Right kidney (tissue), 1 donor: ENCODE measurements around the gene MTHFSD.

Experiments used
- DNase-seq: peaks from one replicate; pipeline ENCODE4 v3.0.0-alpha.2; 2016

The MTHFSD gene

DNA sequence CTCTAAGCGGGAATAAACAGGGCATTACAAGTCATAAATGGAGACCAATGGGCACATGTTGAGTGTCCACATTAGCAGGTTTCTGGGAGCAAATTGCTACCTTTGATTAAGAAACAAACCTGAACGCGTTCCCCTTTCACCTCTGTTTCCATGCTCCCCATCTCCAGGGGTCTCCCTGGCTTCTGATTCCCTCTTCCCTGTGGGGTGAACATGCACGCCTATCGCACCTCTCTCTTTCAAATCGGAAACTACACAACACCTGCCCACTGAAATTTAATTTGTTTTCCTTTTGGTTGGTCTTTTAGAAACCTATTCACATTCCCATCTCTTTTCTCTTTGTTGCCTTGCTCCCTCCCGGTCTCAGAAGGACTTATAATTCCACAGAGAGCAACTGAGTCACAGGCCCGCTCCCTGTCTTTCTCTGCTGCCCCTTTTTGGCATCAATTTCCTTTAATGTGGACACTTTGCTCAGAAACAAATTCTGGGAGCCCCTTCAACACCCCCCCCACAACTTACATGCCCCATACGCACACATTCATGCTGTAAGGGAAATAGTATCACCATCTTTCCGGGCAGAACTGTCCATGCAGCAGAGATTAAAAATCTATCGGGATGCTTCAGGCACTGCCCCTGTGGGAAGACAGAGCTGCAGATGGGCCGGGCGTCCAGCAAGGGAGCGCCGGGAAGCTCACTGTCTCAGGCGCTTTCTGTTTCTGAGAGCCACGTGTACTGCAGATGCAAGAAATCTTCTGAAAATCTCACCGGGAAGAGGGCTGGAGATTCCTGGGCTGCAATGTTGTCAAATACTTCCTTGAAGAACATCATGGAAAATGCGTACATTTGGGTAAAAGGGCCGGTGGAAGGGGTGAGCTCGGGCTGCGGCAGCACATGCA lies 51.9 kb downstream of the MTHFSD start:
- peak; percentile 34 for DNase-seq

DNA sequence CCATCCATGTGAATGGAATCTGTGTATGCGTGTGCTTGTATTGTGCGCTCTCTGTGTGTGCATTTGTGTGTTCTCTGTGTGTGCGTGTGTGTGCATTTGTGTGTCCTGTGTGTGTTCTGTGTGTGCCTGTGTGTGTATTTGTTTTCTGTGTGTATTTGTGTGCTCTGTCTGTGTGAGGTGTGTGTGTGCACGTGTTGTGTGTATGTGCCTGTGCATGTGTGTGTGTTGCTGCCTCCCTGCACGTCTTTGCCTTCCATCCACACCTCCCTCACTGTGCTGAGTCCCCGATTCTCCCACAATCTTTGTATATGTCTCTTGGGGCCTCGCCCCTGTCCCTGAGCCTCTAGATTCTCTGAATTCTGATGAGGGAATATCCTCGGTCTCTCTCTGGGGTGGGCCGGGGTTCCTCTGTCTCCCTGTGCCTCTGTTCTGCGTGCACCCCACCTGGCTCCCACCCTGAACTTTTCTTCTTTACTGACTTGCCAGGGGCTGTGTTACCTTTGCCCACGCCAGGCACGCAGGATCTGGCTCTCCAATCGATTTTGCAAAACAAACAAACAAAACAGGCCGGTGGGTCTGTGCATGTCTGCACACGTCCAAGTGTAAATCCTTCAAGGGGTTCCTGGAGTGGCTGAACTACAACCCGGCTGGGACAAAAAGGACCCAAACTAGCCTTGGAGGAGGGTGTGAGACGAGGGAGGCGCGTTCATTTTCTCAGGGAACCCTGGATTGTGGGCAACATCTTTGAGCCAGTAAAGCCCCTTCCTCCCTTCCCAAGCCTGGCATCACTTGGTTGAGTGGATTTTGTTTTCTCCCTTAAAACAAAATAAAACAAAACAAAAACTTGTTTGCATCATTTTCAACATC lies 52.8 kb downstream of the MTHFSD start:
- DNase-seq = peak; percentile 32

DNA sequence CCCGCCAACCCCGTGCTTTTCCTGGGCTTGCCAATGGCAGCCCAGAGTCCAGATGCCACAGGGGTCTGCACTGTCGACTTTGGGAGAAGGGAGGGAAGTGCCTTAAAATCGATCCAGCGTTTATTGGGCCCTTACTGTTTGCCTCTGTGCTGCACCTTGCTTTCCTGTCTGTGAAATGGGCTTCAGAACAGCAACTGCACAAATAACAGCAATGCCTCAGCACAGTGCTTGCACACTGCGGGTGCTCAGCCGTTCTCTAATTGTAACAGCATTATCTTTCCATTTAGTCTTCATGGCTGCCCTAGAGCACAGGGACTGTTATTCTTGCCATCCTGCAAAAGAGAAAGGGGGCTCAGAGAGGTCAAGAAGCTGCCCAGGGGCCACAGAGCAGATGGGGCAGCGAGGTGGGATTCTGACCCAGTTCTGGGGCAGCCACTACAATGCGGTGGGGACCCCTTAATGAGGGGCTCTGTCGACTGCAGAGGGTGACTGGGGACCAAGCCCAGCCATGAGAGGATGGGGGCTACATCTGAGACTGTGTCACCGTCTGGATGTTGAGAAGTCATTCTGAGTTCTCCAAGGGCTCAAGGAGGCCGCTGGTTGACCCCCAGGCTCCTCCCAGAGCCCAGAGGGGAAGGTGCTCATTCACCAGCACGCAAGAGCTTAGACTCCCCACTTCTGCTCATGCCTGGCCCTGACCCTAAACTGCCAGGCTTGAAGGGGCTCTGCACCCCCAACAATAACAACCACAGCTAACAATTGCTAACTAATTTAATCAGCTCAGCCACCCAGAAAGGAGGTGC lies 54.1 kb downstream of the MTHFSD start:
- DNase-seq = no peak

DNA sequence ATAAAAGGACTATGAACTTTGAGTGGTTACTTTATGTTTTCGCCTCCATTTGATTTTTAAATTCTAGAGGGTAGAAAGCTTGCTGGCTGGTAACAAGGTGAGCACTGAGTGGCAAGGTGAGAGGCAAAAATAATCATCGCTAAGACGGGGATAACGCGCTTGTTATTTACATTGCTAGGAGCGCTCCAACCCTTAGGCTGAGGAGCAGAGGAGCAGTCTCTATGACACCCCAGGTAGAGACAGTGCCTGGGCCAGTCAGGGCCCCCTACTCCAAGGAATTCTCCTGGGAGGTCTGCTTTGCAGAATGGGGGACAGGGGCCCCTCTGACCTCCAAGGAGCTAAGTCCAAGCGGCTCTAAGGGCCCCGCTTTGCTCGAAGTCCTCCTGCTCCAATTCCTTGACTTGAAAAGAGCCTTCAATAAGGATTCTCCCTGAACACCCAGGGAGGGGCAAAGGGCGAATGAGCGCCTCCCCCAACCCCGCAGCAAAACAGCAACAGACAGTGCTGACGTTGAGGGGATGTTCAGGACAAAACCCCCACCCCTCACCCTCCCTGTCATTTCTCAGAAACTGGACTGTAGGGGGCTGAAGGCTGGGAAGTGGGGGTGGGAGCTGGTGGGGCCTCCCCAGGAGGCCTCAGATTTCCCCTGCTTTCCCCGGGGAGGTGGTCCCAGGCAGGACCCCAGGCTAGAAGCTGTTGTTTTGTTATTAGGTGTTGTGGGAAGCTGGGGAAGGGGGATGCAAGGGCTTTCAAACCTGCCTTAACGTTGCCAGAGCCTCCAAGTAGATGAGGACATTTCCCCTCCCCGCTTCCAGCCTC lies 54.9 kb downstream of the MTHFSD start:
- DNase-seq = peak; percentile 23

DNA sequence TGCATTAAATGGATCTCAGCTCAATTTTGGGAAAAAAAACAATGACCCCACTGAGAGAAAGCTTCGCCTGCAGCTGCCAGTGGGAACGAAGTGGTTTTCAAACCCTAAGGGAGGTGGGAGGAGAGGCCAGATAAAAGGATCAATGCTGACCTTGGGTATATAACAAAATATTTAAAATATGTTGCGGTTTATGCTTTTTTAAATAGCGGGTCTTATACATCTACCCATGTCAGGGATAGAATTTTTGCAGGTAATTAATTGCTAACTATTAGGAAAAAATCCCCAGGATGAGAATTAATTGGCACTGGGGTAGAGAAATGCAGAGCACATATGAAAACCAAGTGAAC lies 55.6 kb downstream of the MTHFSD start:
- DNase-seq = no peak

DNA sequence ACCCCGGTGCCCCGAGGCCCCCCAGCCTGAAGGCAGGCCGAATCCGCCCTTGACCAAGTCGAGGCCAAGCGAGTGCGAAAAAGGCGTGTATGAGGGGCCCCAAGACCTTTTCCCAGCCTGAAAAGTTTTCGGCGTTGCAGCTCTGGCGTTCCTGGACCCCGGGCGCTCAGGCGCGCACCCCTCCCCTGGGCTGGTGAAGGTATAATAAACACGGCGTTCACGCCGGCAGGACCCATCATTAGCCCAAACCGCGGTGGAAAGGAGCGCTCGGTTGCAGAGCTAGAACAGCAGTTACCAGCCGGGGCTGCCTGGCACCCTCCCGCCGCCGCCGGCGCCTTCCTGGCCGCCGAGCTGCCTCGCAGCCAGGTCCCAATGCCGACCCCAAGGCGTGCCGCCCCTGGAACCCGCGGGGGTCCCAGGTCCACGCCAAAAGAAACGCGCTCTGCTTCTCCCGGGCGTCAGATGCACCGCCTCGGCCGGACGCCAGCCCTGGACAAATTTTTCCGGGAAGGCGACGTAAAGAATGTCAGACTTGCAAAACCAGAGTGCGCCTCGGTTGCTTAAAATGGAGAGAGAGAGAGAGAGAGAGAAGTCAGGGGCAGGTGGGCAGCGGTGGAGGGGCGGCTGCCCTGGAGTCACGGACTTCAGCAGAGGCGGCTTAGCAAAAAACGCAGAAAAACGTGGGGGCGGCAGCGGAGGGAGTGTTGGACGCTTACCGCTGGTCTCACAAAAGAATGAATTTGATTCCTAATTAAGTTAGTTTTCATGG lies 56.2 kb downstream of the MTHFSD start:
- peak; percentile 76 for DNase-seq

DNA sequence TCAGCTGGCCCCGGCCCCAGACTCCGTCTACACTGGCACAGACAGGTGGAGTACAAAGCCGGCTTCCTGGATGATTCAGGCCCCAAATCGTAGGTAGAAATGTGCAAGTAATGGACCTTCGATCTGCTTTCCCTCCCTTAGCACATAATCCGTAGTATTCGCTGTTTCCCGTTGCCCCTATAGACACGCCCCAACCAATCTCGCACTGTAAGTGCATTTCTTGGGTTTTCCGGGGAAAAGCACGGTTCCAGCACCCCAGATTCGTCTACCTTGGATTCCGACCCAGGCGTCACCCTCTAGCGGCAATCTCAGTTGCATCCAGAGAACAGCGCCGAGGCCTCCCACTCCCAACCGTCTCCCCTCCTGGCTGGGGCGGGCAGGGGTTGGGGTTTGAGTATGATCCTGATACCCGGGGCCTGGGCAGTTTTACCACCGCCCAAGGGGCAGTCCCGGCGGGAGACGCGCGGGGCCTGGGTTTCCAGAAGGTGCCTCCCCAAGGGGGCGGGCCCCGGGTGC lies 56.8 kb downstream of the MTHFSD start:
- peak; percentile 47 for DNase-seq

DNA sequence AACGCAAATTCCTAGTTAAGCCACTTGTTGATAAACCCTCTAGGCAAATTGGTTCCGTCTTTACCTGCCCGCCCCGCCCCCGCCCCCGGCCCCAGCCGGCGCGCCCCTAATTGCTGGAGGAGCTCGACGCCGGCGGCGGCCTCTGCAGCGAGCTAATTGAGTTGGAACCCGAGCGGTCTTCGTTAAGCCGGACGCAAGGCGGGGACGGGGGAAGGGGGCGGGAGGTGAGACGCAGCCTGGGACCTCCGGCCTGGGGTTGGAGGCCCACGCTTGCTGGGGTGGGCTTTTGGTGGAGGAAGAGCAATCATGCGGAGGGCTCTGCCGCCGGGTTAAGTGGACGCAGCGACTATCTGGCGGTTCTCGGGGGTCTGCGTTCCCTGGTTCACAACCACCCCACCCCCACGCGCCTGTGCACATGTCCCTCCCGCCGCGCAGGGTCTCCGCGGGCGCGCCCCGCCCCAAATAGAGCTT lies 57.4 kb downstream of the MTHFSD start:
- DNase-seq = no peak

DNA sequence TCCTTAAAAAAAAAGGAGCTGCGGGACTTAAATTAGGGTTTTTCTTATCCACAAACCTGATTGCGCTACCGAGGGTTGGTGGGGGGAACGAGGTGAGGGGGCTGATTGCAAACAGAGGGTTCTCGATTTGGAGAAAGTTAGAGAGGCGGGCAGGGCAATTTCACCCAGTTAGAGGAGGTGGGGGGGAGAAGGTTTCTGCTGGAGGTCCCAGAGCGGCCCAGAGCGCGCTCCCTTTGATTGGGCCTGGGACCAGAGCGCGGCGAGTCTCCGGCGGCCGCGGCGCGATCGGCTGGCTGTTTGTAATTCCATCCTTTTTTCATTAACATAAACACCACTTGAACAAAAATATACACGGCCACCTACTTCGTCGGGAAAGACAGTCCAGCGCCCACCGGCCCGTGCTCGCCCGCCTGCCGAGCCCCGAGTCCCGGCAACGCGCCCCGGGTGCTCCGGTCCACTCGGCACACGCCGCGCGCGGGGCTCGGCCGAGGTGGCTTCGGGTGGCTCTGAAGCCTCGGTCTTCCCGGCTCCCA lies 58.0 kb downstream of the MTHFSD start:
- DNase-seq = peak; percentile 56

DNA sequence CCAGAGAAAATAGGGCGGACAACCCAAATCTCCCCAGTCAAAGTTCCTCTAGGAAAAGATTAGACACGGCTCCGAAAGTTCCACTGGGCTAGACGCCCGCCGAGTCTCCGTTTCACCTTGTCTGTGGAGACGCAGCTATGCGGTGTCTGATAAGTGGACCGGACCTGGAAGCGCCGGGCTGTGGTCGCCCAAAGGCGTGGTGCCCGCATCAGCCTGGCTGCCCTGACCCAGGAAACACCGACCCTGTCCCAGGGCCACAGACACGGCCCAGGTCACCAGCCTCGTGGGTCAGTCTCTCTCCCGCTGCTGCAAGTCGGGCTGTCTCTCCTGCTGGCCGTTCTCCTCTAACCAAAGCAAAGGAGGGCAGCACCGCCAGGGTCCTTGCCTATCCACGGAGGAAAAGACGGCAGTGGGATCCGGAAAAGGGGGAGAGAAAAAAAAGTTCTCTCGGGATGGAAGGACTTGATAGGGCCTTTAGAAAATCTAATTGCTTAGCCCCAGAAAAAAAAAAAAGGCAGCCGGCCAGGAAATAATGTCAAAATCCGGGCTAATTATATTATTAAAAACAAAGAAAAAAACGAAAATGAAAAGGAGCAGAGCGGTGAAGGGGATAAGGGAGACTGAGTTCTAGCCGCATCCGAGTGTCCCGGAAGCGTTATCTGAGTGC lies 58.6 kb downstream of the MTHFSD start:
- peak; percentile 55 for DNase-seq

DNA sequence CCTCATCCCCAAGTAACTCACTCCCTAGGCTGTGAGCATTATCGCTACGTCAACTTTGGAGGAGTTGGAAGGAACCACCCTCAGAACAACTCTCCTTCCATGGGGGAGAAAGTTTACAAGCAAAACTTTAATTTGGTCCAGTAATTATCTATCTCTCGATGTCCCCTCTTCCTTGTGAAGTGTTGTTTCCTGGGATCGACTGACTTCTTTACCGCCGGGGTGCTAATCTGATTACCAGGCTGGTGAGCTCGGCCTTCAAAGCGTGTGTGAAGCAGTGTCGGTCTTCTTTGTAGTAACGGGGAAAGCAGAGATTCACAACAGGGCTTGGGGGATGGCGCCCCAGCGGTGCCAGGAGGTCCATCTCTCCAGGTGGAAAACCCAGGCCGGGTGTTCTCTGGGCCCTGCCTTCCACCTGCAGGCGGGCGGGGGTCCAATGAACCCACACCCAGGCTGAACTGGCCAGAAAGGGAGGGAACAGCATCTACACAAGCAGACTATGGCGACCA lies 59.2 kb downstream of the MTHFSD start:
- no peak for DNase-seq

DNA sequence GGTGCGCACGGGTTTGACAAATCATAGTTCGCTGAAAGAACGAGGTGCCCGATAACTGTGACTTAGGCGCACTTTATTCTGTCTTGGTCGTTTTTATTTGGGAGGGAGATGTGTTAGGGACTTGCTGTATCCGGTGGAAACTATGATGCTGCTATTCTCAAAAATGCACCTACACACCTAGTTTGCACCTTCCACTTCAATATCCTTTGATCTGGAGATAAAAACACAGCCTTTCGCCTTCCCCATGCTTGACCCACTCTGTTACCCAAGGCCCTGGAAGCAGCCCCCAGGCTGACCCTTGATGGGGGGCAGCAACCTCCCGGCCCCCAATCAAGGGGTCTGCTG lies 59.7 kb downstream of the MTHFSD start:
- peak; percentile 20 for DNase-seq

DNA sequence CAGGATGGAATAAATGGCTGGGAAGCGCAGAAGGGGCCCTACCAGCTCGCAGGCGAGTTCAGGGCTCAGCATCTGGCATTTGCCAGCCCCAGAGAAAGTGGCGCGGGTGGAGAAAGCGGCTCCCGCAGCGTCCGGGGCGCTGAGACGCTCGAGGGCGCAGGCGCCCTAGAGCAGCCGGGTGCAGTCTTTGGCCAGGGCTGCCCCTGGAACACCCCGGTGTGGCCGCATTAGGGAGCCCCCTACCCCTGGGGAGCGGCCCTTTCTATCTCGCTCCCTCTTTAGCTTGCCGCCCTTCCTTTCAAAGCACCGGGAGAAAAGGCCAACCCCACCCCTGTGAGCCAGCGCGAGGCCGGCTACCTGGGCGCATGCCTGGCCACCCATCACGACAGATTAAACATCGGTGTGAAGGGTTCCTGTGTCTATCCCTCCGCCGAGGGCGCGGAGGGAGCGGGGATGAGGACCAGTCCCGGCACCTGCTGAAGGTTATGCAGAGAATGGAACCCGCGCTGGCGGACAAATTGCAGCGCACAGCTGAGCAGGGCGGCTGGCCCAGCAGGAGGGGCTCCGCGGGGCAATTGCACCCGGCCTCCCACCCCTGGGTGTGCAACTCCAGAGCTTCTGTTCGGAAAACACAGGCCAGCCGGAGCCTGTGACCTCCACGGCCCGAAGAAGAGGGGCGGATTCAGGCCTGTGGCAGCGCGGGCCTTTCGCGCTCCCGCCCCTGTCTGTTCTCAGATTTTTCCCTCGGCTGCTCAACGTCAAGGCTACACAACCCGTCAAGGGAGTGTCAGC lies 60.3 kb downstream of the MTHFSD start:
- peak; percentile 33 for DNase-seq

DNA sequence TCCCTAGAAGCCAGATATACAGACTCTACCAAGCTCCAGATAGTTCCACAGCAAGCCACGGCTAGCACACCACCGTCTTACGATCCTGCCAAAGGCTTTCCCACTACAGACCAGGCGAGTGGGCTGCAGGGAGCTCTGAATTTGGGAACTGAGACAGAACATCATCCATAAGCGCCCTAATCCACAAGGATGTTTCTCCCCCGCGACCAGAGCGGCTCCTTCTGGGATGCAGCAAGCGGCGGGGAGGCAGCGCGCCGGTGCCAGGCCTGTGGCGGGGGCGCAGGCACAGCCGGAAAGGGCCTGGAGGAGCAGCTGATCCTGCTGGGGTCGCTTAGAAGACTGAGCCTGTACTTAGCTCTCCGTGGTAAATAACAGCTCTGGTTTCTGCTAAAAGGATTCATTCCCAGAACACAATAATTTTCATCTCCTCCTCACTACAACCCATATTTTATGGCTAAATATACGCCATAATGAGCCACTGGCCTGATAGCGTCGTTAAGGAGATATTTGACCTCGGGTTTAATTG lies 60.9 kb downstream of the MTHFSD start:
- DNase-seq = peak; percentile 32

DNA sequence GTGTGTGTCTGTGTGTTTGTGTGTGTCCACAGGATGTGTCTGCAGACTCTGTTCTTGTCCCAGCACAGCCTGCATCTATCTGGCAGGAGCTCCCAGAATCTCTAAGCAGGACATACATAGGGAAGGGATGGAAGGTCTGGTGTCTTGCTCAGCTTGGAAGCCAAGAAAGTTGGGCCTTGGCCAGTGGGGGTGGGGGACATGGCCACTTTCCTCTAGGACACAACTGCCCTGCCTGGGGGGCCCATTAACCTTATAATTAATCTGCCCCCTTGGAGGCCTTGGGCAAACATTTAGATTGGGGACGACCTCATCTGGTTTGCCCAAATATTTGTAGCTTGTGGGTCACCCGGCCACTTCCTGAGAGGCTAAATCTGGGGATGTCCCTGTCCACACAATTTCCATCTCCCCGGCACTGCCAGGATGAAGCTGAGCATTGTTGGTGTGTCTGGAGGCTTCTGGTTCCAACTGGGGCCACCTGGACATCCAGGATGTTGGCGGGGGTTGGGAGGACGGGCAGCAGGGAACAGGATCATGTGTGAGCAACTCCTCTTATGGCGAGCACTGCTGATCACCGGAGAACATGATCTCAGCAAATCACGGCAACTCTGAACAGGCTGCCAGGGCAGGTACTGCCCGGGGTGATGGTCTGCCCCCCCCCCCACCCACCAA lies 61.9 kb downstream of the MTHFSD start:
- DNase-seq = peak; percentile 5

DNA sequence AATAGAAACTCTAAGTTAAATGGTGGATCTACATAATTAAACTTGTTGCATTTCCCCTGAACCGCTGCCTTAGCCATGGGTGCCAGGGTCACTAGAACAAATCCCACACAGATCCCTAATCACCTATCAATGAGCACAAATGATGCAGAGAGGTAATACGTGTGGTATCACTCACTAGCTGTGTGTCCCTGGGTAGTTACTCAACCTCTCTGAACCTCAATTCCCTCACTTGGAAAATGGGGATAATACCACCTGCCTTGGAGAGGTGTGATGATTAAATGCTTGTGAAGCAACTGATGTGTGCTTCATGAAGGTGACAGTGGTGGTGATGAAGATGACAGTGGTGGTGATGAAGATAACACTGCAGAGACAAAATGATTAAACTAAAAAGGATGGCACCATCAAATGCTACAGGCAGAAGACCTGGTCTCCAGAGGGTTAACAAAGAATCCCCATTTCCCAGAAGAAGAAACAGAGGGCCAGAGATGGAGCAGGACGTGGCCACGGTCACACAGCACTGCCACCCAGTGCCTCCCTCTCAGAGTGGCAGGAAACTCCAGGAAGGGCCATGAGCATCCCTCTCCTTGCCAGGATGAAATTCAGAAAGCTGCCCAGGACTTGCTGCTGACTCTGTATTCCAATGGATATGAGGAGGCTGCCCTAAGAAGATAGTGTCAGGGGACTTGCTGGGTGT lies 62.6 kb downstream of the MTHFSD start:
- DNase-seq = no peak

DNA sequence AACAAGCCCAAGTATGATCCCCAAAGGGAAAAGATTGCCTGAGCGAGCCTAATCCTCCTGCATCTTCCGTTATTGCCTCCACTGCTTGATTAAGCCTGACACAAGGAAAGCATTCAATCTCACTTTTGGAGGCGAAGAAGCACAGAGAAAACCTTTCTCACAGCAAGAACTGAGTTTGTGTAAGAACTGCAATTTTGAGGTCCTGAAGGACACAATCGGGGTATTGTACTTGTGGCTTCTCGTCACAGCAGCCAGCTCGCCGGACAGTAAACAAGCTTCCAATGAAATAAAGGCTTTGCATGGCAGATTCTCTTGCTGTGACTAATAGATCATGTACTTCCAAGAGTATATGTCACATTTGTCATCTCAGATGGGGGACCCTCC lies 63.4 kb downstream of the MTHFSD start:
- DNase-seq = no peak
